Keratinocyte (primary cell): ENCODE results near the gene PPP1R14D. TPM values are rescaled to one million over a fixed set of nuclear protein-coding genes. Genes with fewer than 3 reads are reported as not detected.

Experiments
- DNase-seq: peaks from one replicate; pipeline ENCODE4 v3.0.0-alpha.2; 2011; ENCODE audit warnings: low read depth, missing footprints, low spot score
- FAIRE-seq: peaks from 2 replicates; lab custom pipeline; 2011; peaks lifted over from hg19 to GRCh38; lab: Jason Lieb, UNC
- H2AFZ ChIP-seq: 2 replicates; pipeline ENCODE4 v1.6.0; 2012; ENCODE audit warnings: low read length, control low read depth, inconsistent platforms; ENCODE audit not compliant: control insufficient read depth
- H3K27ac ChIP-seq: 2 replicates; pipeline ENCODE4 v1.5.1; 2011; ENCODE audit warnings: low read length; ENCODE audit not compliant: control insufficient read depth, insufficient read depth
- H3K27me3 ChIP-seq: 3 replicates; pipeline ENCODE4 v1.6.0; 2011; ENCODE audit warnings: low read length; ENCODE audit not compliant: control insufficient read depth, insufficient read depth; ENCODE audit errors: extremely low read depth
- H3K36me3 ChIP-seq, 2 experiments: 2 replicates in 1 of 2; 3 replicates in 1 of 2; pipeline ENCODE4 v1.5.1; 2011; ENCODE audit warnings: low read length in 2 of 2, mild to moderate bottlenecking in 1 of 2; ENCODE audit not compliant: control insufficient read depth in 2 of 2, insufficient read depth in 2 of 2; ENCODE audit errors: extremely low read depth in 1 of 2
- H3K4me1 ChIP-seq: 3 replicates; pipeline ENCODE4 v1.5.1; 2011; ENCODE audit warnings: low read length; ENCODE audit not compliant: control insufficient read depth, insufficient read depth; ENCODE audit errors: extremely low read depth
- H3K4me2 ChIP-seq: 3 replicates; pipeline ENCODE4 v1.6.0; 2011; ENCODE audit warnings: low read depth, low read length; ENCODE audit not compliant: control insufficient read depth, insufficient read depth; ENCODE audit errors: extremely low read depth
- H3K4me3 ChIP-seq, 3 experiments: fragments of 200-600 bp in 1 of 3; sonication (generic) in 1 of 3; 2 replicates in 2 of 3; 3 replicates in 1 of 3; pipeline ENCODE4 v1.5.1; 2011 to 2016; ENCODE audit warnings: low read length in 3 of 3, mild to moderate bottlenecking in 3 of 3, control low read depth in 2 of 3, inconsistent platforms in 1 of 3, low read depth in 1 of 3, mixed read lengths in 1 of 3, mixed run types in 1 of 3, moderate library complexity in 1 of 3; ENCODE audit not compliant: control insufficient read depth in 2 of 3, insufficient read depth in 2 of 3; ENCODE audit errors: extremely low read depth in 1 of 3
- H3K79me2 ChIP-seq: 2 replicates; pipeline ENCODE4 v1.6.0; 2012; ENCODE audit warnings: low read length; ENCODE audit not compliant: control insufficient read depth, insufficient read depth
- H3K9ac ChIP-seq: 3 replicates; pipeline ENCODE4 v1.6.0; 2011; ENCODE audit warnings: low read length; ENCODE audit not compliant: control insufficient read depth, insufficient read depth; ENCODE audit errors: extremely low read depth
- H3K9me1 ChIP-seq: 3 replicates; pipeline ENCODE4 v1.6.0; 2011; ENCODE audit warnings: low read length; ENCODE audit not compliant: control insufficient read depth, insufficient read depth; ENCODE audit errors: extremely low read depth
- H3K9me3 ChIP-seq: 2 replicates; pipeline ENCODE4 v1.5.1; 2012; ENCODE audit warnings: low read depth, low read length; ENCODE audit not compliant: control insufficient read depth
- H4K20me1 ChIP-seq: 3 replicates; pipeline ENCODE4 v1.6.0; 2011; ENCODE audit warnings: low read length; ENCODE audit not compliant: control insufficient read depth, insufficient read depth; ENCODE audit errors: extremely low read depth
- CTCF ChIP-seq, 3 experiments: IDR thresholded peaks in 1 of 3; conservative IDR thresholded peaks in 1 of 3; optimal IDR thresholded peaks in 1 of 3; 2 replicates in 2 of 3; 3 replicates in 1 of 3; pipeline versions ENCODE3 to v1.5.1; 2011; ENCODE audit warnings: low read length in 3 of 3, mild to moderate bottlenecking in 3 of 3, moderate library complexity in 2 of 3, control low read depth in 1 of 3, inconsistent platforms in 1 of 3; ENCODE audit not compliant: insufficient read depth in 2 of 3; ENCODE audit errors: extremely low read depth in 1 of 3
- EZH2 ChIP-seq: IDR thresholded peaks from one replicate; pipeline ENCODE4 v1.6.1; 2012; ENCODE audit warnings: inconsistent platforms, mild to moderate bottlenecking, low read length, moderate library complexity
- dilution Hi-C: fragments of 300-500 bp; cut with MboI; formaldehyde crosslinking; loops from one replicate; pipeline ENCODE4 v1.7.0; 2020; ENCODE audit warnings: low sequenced_read_pairs; ENCODE audit not compliant: extremely low pct_ligation_motif_present
- polyA plus RNA-seq, 5 experiments: library from polyadenylated mRNA; depleted of rRNA in 3 of 5; stranded (reverse) in 3 of 5; stranded (forward) in 1 of 5; unstranded in 1 of 5; fragments of >200 nt; gene quantifications; 1 replicate in 1 of 5; 2 replicates in 3 of 5; 3 replicates in 1 of 5; pipeline versions ENCODE4 v1.2.1 to v1.2.3, GENCODE V29; 2011 to 2012; ENCODE audit warnings: missing spikeins in 2 of 5, low read depth in 1 of 5, low replicate concordance in 1 of 5

The PPP1R14D gene
- polyA plus RNA-seq, 1 donor (not counting 4 experiments of a cell fraction or from before 2014, with no cell fraction given), result not detected

- no peaks in the 10 kb centered on the region for H3K27me3 ChIP-seq
- peaks cover 49 to 57% of the 10 kb centered on the region in 2 experiments for H3K36me3 ChIP-seq
- no peak overlapping the region for H2AFZ ChIP-seq
- peaks cover 7% of the 10 kb centered on the region for H3K4me1 ChIP-seq
- TF ChIP-seq EZH2 (no peak), CTCF (optimal IDR thresholded peaks at IDR 0.05 in 1 of 3, IDR thresholded peaks at IDR 0.05 in 1 of 3, conservative IDR thresholded peaks at IDR 0.05 in 1 of 3; ENCODE audit: extremely low read depth in 1 of 3, insufficient read depth in 2 of 3, low read length in 3 of 3) (no peak)
- dilution Hi-C loops, result no loop called here
- H4K20me1 ChIP-seq, result no peaks in the 10 kb centered on the region
- no peak overlapping the region for H3K4me2 ChIP-seq
- no peaks in the 10 kb centered on the region for H3K9me1 ChIP-seq
- no peaks in the 10 kb centered on the region for H3K9me3 ChIP-seq
- DNase-seq (no peak), FAIRE-seq (no peak)
- no peak overlapping the region for H3K9ac ChIP-seq
- no peak overlapping the region for H3K27ac ChIP-seq
- H3K4me3 ChIP-seq, result no peak overlapping the region
- peaks cover 16% of the 10 kb centered on the region for H3K79me2 ChIP-seq
Measured at GRCh38 chr15:40855706-40856234, 27.3 kb upstream of the PPP1R14D start.

GRCh38 chr15:40854161-40854560 lies 25.7 kb upstream of the PPP1R14D start:
- DNase-seq (no peak), FAIRE-seq (no peak)
- H3K27ac ChIP-seq, result no peak overlapping the region
- H4K20me1 ChIP-seq, result no peaks in the 10 kb centered on the region
- TF ChIP-seq EZH2 (no peak), CTCF (optimal IDR thresholded peaks at IDR 0.05 in 1 of 3, IDR thresholded peaks at IDR 0.05 in 1 of 3, conservative IDR thresholded peaks at IDR 0.05 in 1 of 3; ENCODE audit: extremely low read depth in 1 of 3, insufficient read depth in 2 of 3, low read length in 3 of 3) (no peak)
- no peak overlapping the region for H3K9ac ChIP-seq
- H3K9me3 ChIP-seq, result no peaks in the 10 kb centered on the region
- H3K4me3 ChIP-seq, result no peak overlapping the region
- peaks cover 31% of the 10 kb centered on the region for H3K79me2 ChIP-seq
- H2AFZ ChIP-seq, result no peak overlapping the region
- peaks cover 56 to 64% of the 10 kb centered on the region in 2 experiments for H3K36me3 ChIP-seq
- H3K4me1 ChIP-seq, result peaks cover 7% of the 10 kb centered on the region
- no peak overlapping the region for H3K4me2 ChIP-seq
- dilution Hi-C loops, result no loop called here
- no peaks in the 10 kb centered on the region for H3K27me3 ChIP-seq
- no peaks in the 10 kb centered on the region for H3K9me1 ChIP-seq
